ENCODE results near the gene TTLL11. TPM values are rescaled to one million over a fixed set of nuclear protein-coding genes. Genes with fewer than 3 reads are reported as not detected.

The TTLL11 gene
- total RNA-seq, 4 donors from 2014 or later = 15.1 to 42.6 (median 29.1) TPM

GRCh38 chr9:121949364-121949763 lies 143.7 kb downstream of the TTLL11 start:
- Histone ChIP-seq H3K9me3 (no peaks in the 10 kb centered on the region), H3K36me3 (peaks cover 0 to 31% of the 10 kb centered on the region in 2 donors), H3K4me1 (peaks cover 0 to 5% (median 0%) of the 10 kb centered on the region in 3 donors), H3K4me3 (no peak overlapping the region), H3K27ac (no peak overlapping the region), H3K27me3 (no peaks in the 10 kb centered on the region)
- TF ChIP-seq POLR2A (IDR thresholded peaks at IDR 0.05) (no peak), EP300 (IDR thresholded peaks at IDR 0.05) (no peak), POLR2AphosphoS5 (IDR thresholded peaks at IDR 0.05) (no peak), CTCF (IDR thresholded peaks at IDR 0.05) (no peak)
- no peak for ATAC-seq
- 70 to 93% methylated on average over 3 to 4 of the region's 4 CpGs for WGBS, 2 donors (ENCODE audit: low coverage in 1 of 2)

- Histone ChIP-seq H3K36me3 (peaks cover 0 to 42% of the 10 kb centered on the region in 2 donors), H3K4me1 (no peaks in the 10 kb centered on the region), H3K9me3 (no peaks in the 10 kb centered on the region), H3K27me3 (no peaks in the 10 kb centered on the region), H3K27ac (no peak overlapping the region), H3K4me3 (no peak overlapping the region)
- TF ChIP-seq CTCF (IDR thresholded peaks at IDR 0.05) = no peak
- TF ChIP-seq POLR2A (IDR thresholded peaks at IDR 0.05) = no peak
- TF ChIP-seq POLR2AphosphoS5 (IDR thresholded peaks at IDR 0.05) = no peak
- no peak for TF ChIP-seq EP300 (IDR thresholded peaks at IDR 0.05)
- ATAC-seq = no peak
- WGBS, 2 donors (ENCODE audit: low coverage in 1 of 2) = 40 to 83% methylated on average over 2 to 3 of the region's 4 CpGs
Measured at GRCh38 chr9:121947775-121948174, 145.3 kb downstream of the TTLL11 start.

GRCh38 chr9:121946465-121946864 lies 146.6 kb downstream of the TTLL11 start:
- H3K36me3 ChIP-seq = peaks cover 0 to 43% of the 10 kb centered on the region in 2 donors
- TF ChIP-seq POLR2AphosphoS5 (IDR thresholded peaks at IDR 0.05) = no peak
- TF ChIP-seq EP300 (IDR thresholded peaks at IDR 0.05) = no peak
- H3K9me3 ChIP-seq = no peaks in the 10 kb centered on the region
- no peaks in the 10 kb centered on the region for H3K27me3 ChIP-seq
- no peaks in the 10 kb centered on the region for H3K4me1 ChIP-seq
- 100% methylated on average over 2 of the region's 5 CpGs; no CpG with 5 or more reads in 1 of the 2 donors for WGBS, 2 donors (ENCODE audit: low coverage in 1 of 2)
- no peak overlapping the region for H3K4me3 ChIP-seq
- H3K27ac ChIP-seq = no peak overlapping the region
- no peak for ATAC-seq

GRCh38 chr9:121945849-121946248 lies 147.3 kb downstream of the TTLL11 start:
- no peak for ATAC-seq
- Histone ChIP-seq H3K27ac (no peak overlapping the region), H3K4me1 (no peaks in the 10 kb centered on the region), H3K36me3 (peaks cover 0 to 42% of the 10 kb centered on the region in 2 donors), H3K9me3 (no peaks in the 10 kb centered on the region), H3K27me3 (no peaks in the 10 kb centered on the region), H3K4me3 (no peak overlapping the region)
- no peak for TF ChIP-seq EP300 (IDR thresholded peaks at IDR 0.05)
- no peak for TF ChIP-seq POLR2AphosphoS5 (IDR thresholded peaks at IDR 0.05)
- no peak for TF ChIP-seq CTCF (IDR thresholded peaks at IDR 0.05)
- TF ChIP-seq POLR2A (IDR thresholded peaks at IDR 0.05) = no peak
- 60 to 72% methylated on average over 3 to 4 of the region's 4 CpGs for WGBS, 2 donors (ENCODE audit: low coverage in 1 of 2)

GRCh38 chr9:121945281-121945680 lies 147.8 kb downstream of the TTLL11 start:
- TF ChIP-seq EP300 (IDR thresholded peaks at IDR 0.05) (no peak), CTCF (IDR thresholded peaks at IDR 0.05) (no peak), POLR2A (IDR thresholded peaks at IDR 0.05) (no peak), POLR2AphosphoS5 (IDR thresholded peaks at IDR 0.05) (no peak)
- no peak for ATAC-seq
- H3K27ac ChIP-seq = no peak overlapping the region
- peaks cover 0 to 36% of the 10 kb centered on the region in 2 donors for H3K36me3 ChIP-seq
- no peaks in the 10 kb centered on the region for H3K4me1 ChIP-seq
- no peaks in the 10 kb centered on the region for H3K9me3 ChIP-seq
- no peak overlapping the region for H3K4me3 ChIP-seq
- WGBS, 2 donors (ENCODE audit: low coverage in 1 of 2) = 91 to 100% methylated on average over 2 to 4 of the region's 4 CpGs
- H3K27me3 ChIP-seq = no peaks in the 10 kb centered on the region

Measured in gastroesophageal sphincter (tissue), 4 donors.